ENCODE results near the gene CCDC88C. TPM values are rescaled to one million over a fixed set of nuclear protein-coding genes. Genes with fewer than 3 reads are reported as not detected.
"Not testable (repeated sequence)": the region's sequence is repeated elsewhere in the genome, so short reads cannot be mapped to it uniquely, and the experiment has no call there.

CCDC88C gene
- total RNA-seq, 2 experiments from 2014 or later, result 60.7 to 66.0 TPM

GRCh38 chr14:91266276-91266675 lies 151.3 kb downstream of the CCDC88C start:
- POLR2A ChIA-PET, result not testable (repeated sequence)
- CTCF ChIA-PET, result interaction anchor here (0.9 to 1.2 kb wide), 2 partner anchors 9 to 27 kb away, joined by 3 read pairs; no protein-coding TSS in a partner anchor

- POLR2A ChIA-PET, result no interaction called here
These were observed 152.2 kb downstream of the CCDC88C start for GRCh38 chr14:91265404-91265803.

GRCh38 chr14:91264151-91265150 lies 153.2 kb downstream of the CCDC88C start:
- ChIA-PET CTCF (interaction anchor here (0.8 to 2.2 kb wide), 4 partner anchors 11 to 297 kb away, joined by 3 to 4 read pairs (median 4); no protein-coding TSS in a partner anchor), POLR2A (interaction anchor here (1.3 kb wide), 1 partner anchor 21 kb away, joined by 14 read pairs; the partner anchor contains the start of gene GPR68)

More at GRCh38 chr14:91265404-91265803, 152.2 kb downstream of the CCDC88C start:
- CTCF ChIA-PET, result interaction anchor here (0.8 to 1.2 kb wide), 2 partner anchors 88 to 298 kb away, joined by 3 to 4 read pairs; no protein-coding TSS in a partner anchor

GRCh38 chr14:91263329-91263728 lies 154.3 kb downstream of the CCDC88C start:
- POLR2A ChIA-PET, result no interaction called here
- CTCF ChIA-PET, result interaction anchor here (2.2 kb wide), 1 partner anchor 9 kb away, joined by 4 read pairs; no protein-coding TSS in a partner anchor

- CTCF ChIA-PET, result interaction anchor here (1.3 kb wide), 1 partner anchor 23 kb away, joined by 3 read pairs; no protein-coding TSS in a partner anchor
- POLR2A ChIA-PET, result interaction anchor here (0.7 kb wide), 1 partner anchor 99 kb away, joined by 6 read pairs; no protein-coding TSS in a partner anchor
These were observed 155.6 kb downstream of the CCDC88C start for GRCh38 chr14:91261986-91262549.

- POLR2A ChIA-PET, result interaction anchor here (1.1 kb wide), 1 partner anchor 33 kb away, joined by 3 read pairs; no protein-coding TSS in a partner anchor
- CTCF ChIA-PET, result interaction anchor here (0.7 to 1.3 kb wide), 2 partner anchors 23 to 45 kb away, joined by 3 read pairs; no protein-coding TSS in a partner anchor
These were observed 156.5 kb downstream of the CCDC88C start for GRCh38 chr14:91261115-91261514.

GRCh38 chr14:91258876-91259275 lies 158.7 kb downstream of the CCDC88C start:
- CTCF ChIA-PET, result interaction anchor here (1.0 kb wide), 1 partner anchor 9 kb away, joined by 3 read pairs; no protein-coding TSS in a partner anchor
- POLR2A ChIA-PET, result interaction anchor here (0.6 kb wide), 1 partner anchor 12 kb away, joined by 3 read pairs; no protein-coding TSS in a partner anchor

- POLR2A ChIA-PET, result no interaction called here
These were observed 159.5 kb downstream of the CCDC88C start for GRCh38 chr14:91258011-91258618.

GRCh38 chr14:91257328-91258010 lies 160.2 kb downstream of the CCDC88C start:
- CTCF ChIA-PET, result interaction anchor here (0.9 to 1.8 kb wide), 4 partner anchors 9 to 14 kb away, joined by 3 to 6 read pairs (median 3); no protein-coding TSS in a partner anchor
- POLR2A ChIA-PET, result interaction anchor here (0.5 kb wide), 1 partner anchor 10 kb away, joined by 3 read pairs; no protein-coding TSS in a partner anchor

More at GRCh38 chr14:91258011-91258618, 159.5 kb downstream of the CCDC88C start:
- CTCF ChIA-PET, result interaction anchor here (1.0 kb wide), 1 partner anchor 9 kb away, joined by 3 read pairs; no protein-coding TSS in a partner anchor

- CTCF ChIA-PET, result interaction anchor here (0.9 to 1.8 kb wide), 3 partner anchors 10 to 14 kb away, joined by 3 to 6 read pairs (median 3); no protein-coding TSS in a partner anchor
- POLR2A ChIA-PET, result interaction anchor here (0.5 kb wide), 1 partner anchor 9 kb away, joined by 3 read pairs; no protein-coding TSS in a partner anchor
These were observed 161.0 kb downstream of the CCDC88C start for GRCh38 chr14:91256661-91257060.

GRCh38 chr14:91255026-91255695 lies 162.5 kb downstream of the CCDC88C start:
- ChIA-PET POLR2A (no interaction called here), CTCF (interaction anchor here (1.1 to 1.8 kb wide), 3 partner anchors 10 to 78 kb away, joined by 3 to 6 read pairs (median 4); partner anchors contain the start of gene GPR68)

- CTCF ChIA-PET, result interaction anchor here (1.2 to 3.1 kb wide), 2 partner anchors 9 to 27 kb away, joined by 4 to 13 read pairs; no protein-coding TSS in a partner anchor
- POLR2A ChIA-PET, result interaction anchor here (3.1 kb wide), 1 partner anchor 10 kb away, joined by 23 read pairs; the partner anchor contains the start of gene GPR68
These were observed 163.2 kb downstream of the CCDC88C start for GRCh38 chr14:91254461-91254860.

- ChIA-PET POLR2A (interaction anchor here (3.1 kb wide), 1 partner anchor 10 kb away, joined by 23 read pairs; the partner anchor contains the start of gene GPR68), CTCF (interaction anchor here (1.2 to 3.1 kb wide), 2 partner anchors 10 to 26 kb away, joined by 4 to 13 read pairs; no protein-coding TSS in a partner anchor)
These were observed 163.8 kb downstream of the CCDC88C start for GRCh38 chr14:91253795-91254323.

- ChIA-PET CTCF (interaction anchor here (0.7 to 3.1 kb wide), 6 partner anchors 10 to 76 kb away, joined by 3 to 13 read pairs (median 4); partner anchors contain the start of gene GPR68), POLR2A (interaction anchor here (0.7 to 3.1 kb wide), 4 partner anchors 9 to 31 kb away, joined by 3 to 23 read pairs (median 6); partner anchors contain the start of gene GPR68)
These were observed 164.5 kb downstream of the CCDC88C start for GRCh38 chr14:91252871-91253794.

- ChIA-PET CTCF (interaction anchor here (0.7 to 9.8 kb wide), 3 partner anchors 23 to 93 kb away, joined by 3 to 91 read pairs (median 5); no protein-coding TSS in a partner anchor), POLR2A (interaction anchor here (0.6 to 2.6 kb wide), 4 partner anchors 9 to 141 kb away, joined by 3 to 15 read pairs (median 6); no protein-coding TSS in a partner anchor)
These were observed 166.7 kb downstream of the CCDC88C start for GRCh38 chr14:91250912-91251311.
